HepG2 (cell line): ENCODE data around the gene LRBA.

Experiments
- AGO1 ChIP-seq: fragments of 200-400 bp; formaldehyde crosslinking; IDR thresholded peaks from 2 replicates; pipeline ENCODE4 v1.6.1; 2017; ENCODE audit warnings: mild to moderate bottlenecking, low read depth, low read length, moderate library complexity; ENCODE audit not compliant: poor library complexity, severe bottlenecking
- BHLHE40 ChIP-seq: IDR thresholded peaks from 2 replicates; pipeline ENCODE4 v1.6.1; 2011; ENCODE audit warnings: low read length, improper control_type of control experiment
- IKZF5 ChIP-seq: IDR thresholded peaks from 2 replicates; pipeline ENCODE4 v1.6.1; 2018; ENCODE audit warnings: missing genetic modification reagents, mild to moderate bottlenecking, missing compliant biosample characterization
- TCF12 ChIP-seq, 2 experiments: fragments of 450-650 bp in 1 of 2; sonication (generic) in 1 of 2; formaldehyde crosslinking in 1 of 2; IDR thresholded peaks; 2 replicates each; pipeline versions ENCODE4 v1.6.1 to v1.8.0; 2017 to 2022; ENCODE audit warnings: antibody characterized with exemption in 1 of 2, mild to moderate bottlenecking in 1 of 2, missing genetic modification reagents in 1 of 2, moderate library complexity in 1 of 2
- TGIF2 ChIP-seq: IDR thresholded peaks from 2 replicates; pipeline ENCODE4 v1.6.1; 2016; ENCODE audit warnings: control low read depth, missing compliant biosample characterization
- ZBTB21 ChIP-seq: sonication (generic); formaldehyde crosslinking; IDR thresholded peaks from 2 replicates; pipeline ENCODE4 v1.4.0; 2020; ENCODE audit warnings: missing genetic modification reagents
- ZBTB42 ChIP-seq: sonication (generic); formaldehyde crosslinking; IDR thresholded peaks from 2 replicates; pipeline ENCODE4 v1.5.0; 2020; ENCODE audit warnings: mild to moderate bottlenecking, missing genetic modification reagents

- no peak for TF ChIP-seq TCF12 (IDR thresholded peaks at IDR 0.05)
- TF ChIP-seq TCF12 (CRISPR knock-in tag; IDR thresholded peaks at IDR 0.05) = no peak
- TF ChIP-seq TGIF2 (CRISPR knock-in tag) = no peak
- no peak for TF ChIP-seq ZBTB21 (CRISPR knock-in tag)
- no peak for TF ChIP-seq AGO1
- TF ChIP-seq ZBTB42 (CRISPR knock-in tag) = no peak
- no peak for TF ChIP-seq IKZF5 (CRISPR knock-in tag)
- no peak for TF ChIP-seq BHLHE40
Observed at GRCh38 chr4:150577796-150578195, 437.3 kb downstream of the LRBA start.
